H1 (cell line): Measurements from ENCODE around the gene CCDC60.

Source experiments
- ATF3 ChIP-seq: IDR thresholded peaks from 2 replicates; pipeline ENCODE4 v1.6.1; 2011; ENCODE audit warnings: low read depth, mild to moderate bottlenecking, low read length; ENCODE audit not compliant: insufficient read depth
- CREB1 ChIP-seq: IDR thresholded peaks from 2 replicates; pipeline ENCODE4 v1.6.1; 2012; ENCODE audit warnings: inconsistent platforms
- CTCF ChIP-seq, 3 experiments: IDR thresholded peaks; 1 replicate in 2 of 3; 2 replicates in 1 of 3; pipeline versions ENCODE4 v1.5.1 to v1.6.1; 2011; ENCODE audit warnings: low read length in 3 of 3, mild to moderate bottlenecking in 3 of 3, inconsistent platforms in 2 of 3, low read depth in 1 of 3, moderate library complexity in 1 of 3; ENCODE audit not compliant: insufficient read depth in 1 of 3; ENCODE audit errors: control extremely low read depth in 1 of 3
- EP300 ChIP-seq, 2 experiments: IDR thresholded peaks; 1 replicate in 1 of 2; 2 replicates in 1 of 2; pipeline ENCODE4 v1.6.1; 2011 to 2012; ENCODE audit warnings: low read depth in 2 of 2, low read length in 2 of 2, mild to moderate bottlenecking in 2 of 2, borderline replicate concordance in 1 of 2, inconsistent platforms in 1 of 2, moderate library complexity in 1 of 2
- GABPA ChIP-seq: IDR thresholded peaks from 2 replicates; pipeline ENCODE4 v1.6.1; 2011; ENCODE audit warnings: mild to moderate bottlenecking, low read length, moderate library complexity, borderline replicate concordance; ENCODE audit not compliant: insufficient read depth
- GTF2F1 ChIP-seq: IDR thresholded peaks from 2 replicates; pipeline ENCODE4 v1.6.1; 2012; ENCODE audit warnings: low read depth, low read length, improper control_type of control experiment, borderline replicate concordance
- HDAC6 ChIP-seq: IDR thresholded peaks from one replicate; pipeline ENCODE4 v1.7.1; 2012; ENCODE audit warnings: low read depth, mild to moderate bottlenecking, inconsistent platforms, low read length, moderate library complexity
- MAFK ChIP-seq: IDR thresholded peaks from 2 replicates; pipeline ENCODE4 v1.6.1; 2012; ENCODE audit warnings: low read depth, mild to moderate bottlenecking, improper control_type of control experiment, low read length
- POLR2A ChIP-seq, 2 experiments: IDR thresholded peaks; 1 replicate in 1 of 2; 2 replicates in 1 of 2; pipeline ENCODE4 v1.6.1; 2011; ENCODE audit warnings: low read depth in 2 of 2, low read length in 2 of 2, mild to moderate bottlenecking in 2 of 2; ENCODE audit errors: control extremely low read depth in 1 of 2
- POU5F1 ChIP-seq: IDR thresholded peaks from 2 replicates; pipeline ENCODE4 v1.6.1; 2011; ENCODE audit warnings: low read depth, mild to moderate bottlenecking, low read length, moderate library complexity
- SP1 ChIP-seq: IDR thresholded peaks from 2 replicates; pipeline ENCODE4 v1.6.1; 2011; ENCODE audit warnings: low read depth, low read length

GRCh38 chr12:119406308-119406707, 71.8 kb downstream of the CCDC60 start:
- no peak for TF ChIP-seq SP1
- no peak for TF ChIP-seq GTF2F1
- TF ChIP-seq CTCF (IDR thresholded peaks at IDR 0.05; ENCODE audit: control extremely low read depth in 1 of 3, insufficient read depth in 1 of 3, low read depth in 1 of 3, low read length in 3 of 3): no peak
- no peak for TF ChIP-seq EP300 (IDR thresholded peaks at IDR 0.05; ENCODE audit: borderline replicate concordance in 1 of 2, low read depth in 2 of 2, low read length in 2 of 2)
- no peak for TF ChIP-seq HDAC6
- no peak for TF ChIP-seq MAFK
- no peak for TF ChIP-seq POLR2A (IDR thresholded peaks at IDR 0.05; ENCODE audit: control extremely low read depth in 1 of 2, low read depth in 2 of 2, low read length in 2 of 2)
- no peak for TF ChIP-seq CREB1
- no peak for TF ChIP-seq POU5F1
- no peak for TF ChIP-seq ATF3
- no peak for TF ChIP-seq GABPA
